Esophagus muscularis mucosa (tissue), 4 donors: ENCODE measurements around the gene KCNB1. TPM values are rescaled to one million over a fixed set of nuclear protein-coding genes. Genes with fewer than 3 reads are reported as not detected.
A peak's percentile ranks its signal among the peaks of the same experiment; 100 is the strongest.

Source experiments
- DNase-seq: peaks from one replicate; pipeline ENCODE4 v3.0.0-alpha.2; 2017; ENCODE audit errors: extremely low spot score
- H3K27ac ChIP-seq, 4 donors: fragments of 200-600 bp; sonication (generic); replicated peaks in 1 of 4; 1 replicate in 3 of 4; 2 replicates in 1 of 4; pipeline ENCODE4 v1.5.1; 2016 to 2019; ENCODE audit warnings: mild to moderate bottlenecking in 1 of 4
- H3K27me3 ChIP-seq, 4 donors: fragments of 200-600 bp; sonication (generic); one replicate each; pipeline versions ENCODE4 v1.5.1 to v1.6.0; 2016 to 2019
- H3K36me3 ChIP-seq, 4 donors: fragments of 200-600 bp; sonication (generic); one replicate each; pipeline ENCODE4 v1.5.1; 2016 to 2019
- H3K4me1 ChIP-seq, 4 donors: fragments of 200-600 bp; sonication (generic); one replicate each; pipeline ENCODE4 v1.5.1; 2016 to 2019
- H3K4me3 ChIP-seq, 4 donors: fragments of 200-600 bp; sonication (generic); 1 replicate in 2 of 4; 2 replicates in 2 of 4; pipeline ENCODE4 v1.5.1; 2016 to 2019; ENCODE audit warnings: mild to moderate bottlenecking in 4 of 4, moderate library complexity in 1 of 4
- H3K9me3 ChIP-seq, 4 donors: fragments of 200-600 bp; sonication (generic); 1 replicate in 3 of 4; 2 replicates in 1 of 4; pipeline ENCODE4 v1.5.1; 2016 to 2019
- CTCF ChIP-seq, 3 experiments: fragments of 200-600 bp in 2 of 3; fragments of 450-650 bp in 1 of 3; sonication (generic) in 2 of 3; IDR thresholded peaks; one replicate each; pipeline ENCODE4 v1.5.1; 2017 to 2019; ENCODE audit warnings: antibody characterized with exemption in 3 of 3, mild to moderate bottlenecking in 2 of 3, moderate library complexity in 1 of 3
- EP300 ChIP-seq: sonication (generic); formaldehyde crosslinking; IDR thresholded peaks from one replicate; pipeline ENCODE4 v1.6.1; 2017; ENCODE audit warnings: antibody characterized with exemption
- POLR2A ChIP-seq: fragments of 450-650 bp; IDR thresholded peaks from one replicate; pipeline ENCODE4 v1.6.1; 2017; ENCODE audit warnings: antibody characterized with exemption, moderate library complexity, mild to moderate bottlenecking, low read depth
- POLR2AphosphoS5 ChIP-seq, 2 donors: sonication (generic); formaldehyde crosslinking; IDR thresholded peaks; one replicate each; pipeline ENCODE4 v1.6.1; 2017; ENCODE audit warnings: antibody characterized with exemption in 2 of 2
- WGBS: methylation state at CpG from one replicate; pipeline ENCODE4 v1.1.5; 2018; 5-methylcytosine and 5-hydroxymethylcytosine counted together
- intact Hi-C: fragments of 100-400 bp; cut with DNase I; formaldehyde crosslinking; loops from one replicate; pipeline ENCODE4 v1.15.1; 2023
- total RNA-seq, 4 donors: library from RNA; depleted of rRNA; stranded (reverse); fragments of >200 nt; gene quantifications; one replicate each; pipeline versions ENCODE4 v1.1.0 to v1.2.1, GENCODE V29; 2016

KCNB1 gene
- total RNA-seq, 4 donors from 2014 or later = 32.3 to 55.5 (median 51.9) TPM

- TF ChIP-seq POLR2A = no peak
- TF ChIP-seq CTCF (IDR thresholded peaks at IDR 0.05) = no peak
- TF ChIP-seq EP300 = no peak
- no peak for TF ChIP-seq POLR2AphosphoS5 (IDR thresholded peaks at IDR 0.05)
- H3K36me3 ChIP-seq = peaks cover 0 to 10% (median 0%) of the 10 kb centered on the region in 4 donors
- peaks cover 18 to 92% (median 75%) of the 10 kb centered on the region in 4 donors for H3K4me1 ChIP-seq
- WGBS = 90% methylated on average over 12 of the region's 13 CpGs
- no peaks in the 10 kb centered on the region for H3K9me3 ChIP-seq
- intact Hi-C loops = no loop called here
- no peak overlapping the region for H3K4me3 ChIP-seq
- H3K27me3 ChIP-seq = no peaks in the 10 kb centered on the region
- H3K27ac ChIP-seq = peak overlapping the region; percentile 79 to 91 (median 82)
- DNase-seq = no peak
Measured at GRCh38 chr20:49409302-49409974, 73.0 kb downstream of the KCNB1 start.

GRCh38 chr20:49408509-49409104, 73.9 kb downstream of the KCNB1 start:
- Histone ChIP-seq H3K27me3 (no peaks in the 10 kb centered on the region), H3K9me3 (no peaks in the 10 kb centered on the region), H3K36me3 (peaks cover 0 to 10% (median 0%) of the 10 kb centered on the region in 4 donors), H3K4me3 (no peak overlapping the region), H3K27ac (peak overlapping the region in 3 of 4 donors; percentile 79 to 91 (median 83)), H3K4me1 (peaks cover 15 to 89% (median 69%) of the 10 kb centered on the region in 4 donors)
- intact Hi-C loops = no loop called here
- no peak for TF ChIP-seq CTCF (IDR thresholded peaks at IDR 0.05)
- WGBS = 94% methylated on average over 11 of the region's 11 CpGs
- DNase-seq = no peak

DNA sequence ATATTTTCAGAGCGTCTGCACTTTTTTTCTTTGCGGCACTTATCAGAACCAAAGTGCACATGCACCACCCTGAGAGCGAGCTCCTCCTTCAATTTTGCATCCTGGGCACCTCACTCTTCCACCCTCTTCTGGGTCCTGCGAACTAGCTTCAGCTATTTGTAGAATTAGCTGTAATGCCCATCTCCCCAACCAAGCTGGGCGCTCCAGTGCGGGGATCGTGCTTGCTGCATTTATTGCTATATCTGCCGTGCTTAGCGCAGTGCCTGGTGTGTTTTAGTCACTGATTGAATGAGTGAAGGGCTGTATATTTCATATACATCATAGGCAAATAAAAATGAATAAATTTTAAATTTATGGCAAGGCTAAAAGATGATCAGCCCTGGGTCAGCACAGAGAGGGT, 75.8 kb downstream of the KCNB1 start:
- Histone ChIP-seq H3K4me1 (peaks cover 16 to 89% (median 68%) of the 10 kb centered on the region in 4 donors), H3K4me3 (no peak overlapping the region), H3K9me3 (no peaks in the 10 kb centered on the region), H3K27ac (peak overlapping the region in 1 of 4 donors; percentile 91), H3K36me3 (peaks cover 0 to 10% (median 0%) of the 10 kb centered on the region in 4 donors), H3K27me3 (no peaks in the 10 kb centered on the region)
- no peak for DNase-seq
- intact Hi-C loops = no loop called here
- WGBS = 86% methylated on average over 9 of the region's 9 CpGs
- no peak for TF ChIP-seq EP300
- no peak for TF ChIP-seq POLR2A
- TF ChIP-seq CTCF (IDR thresholded peaks at IDR 0.05) = no peak
- TF ChIP-seq POLR2AphosphoS5 (IDR thresholded peaks at IDR 0.05) = no peak

- no peak for DNase-seq
- Histone ChIP-seq H3K36me3 (peaks cover 0 to 10% (median 0%) of the 10 kb centered on the region in 4 donors), H3K4me1 (peaks cover 22 to 89% (median 68%) of the 10 kb centered on the region in 4 donors), H3K9me3 (no peaks in the 10 kb centered on the region), H3K27me3 (no peaks in the 10 kb centered on the region), H3K4me3 (no peak overlapping the region), H3K27ac (no peak overlapping the region)
- WGBS = 97% methylated on average over 5 of the region's 5 CpGs
- no peak for TF ChIP-seq EP300
- TF ChIP-seq POLR2A = no peak
- TF ChIP-seq CTCF (IDR thresholded peaks at IDR 0.05) = no peak
- no peak for TF ChIP-seq POLR2AphosphoS5 (IDR thresholded peaks at IDR 0.05)
- intact Hi-C loops = no loop called here
Measured at GRCh38 chr20:49405696-49406095, 76.8 kb downstream of the KCNB1 start.
